ENCODE results near the gene PDK1.

Gene PDK1

DNA sequence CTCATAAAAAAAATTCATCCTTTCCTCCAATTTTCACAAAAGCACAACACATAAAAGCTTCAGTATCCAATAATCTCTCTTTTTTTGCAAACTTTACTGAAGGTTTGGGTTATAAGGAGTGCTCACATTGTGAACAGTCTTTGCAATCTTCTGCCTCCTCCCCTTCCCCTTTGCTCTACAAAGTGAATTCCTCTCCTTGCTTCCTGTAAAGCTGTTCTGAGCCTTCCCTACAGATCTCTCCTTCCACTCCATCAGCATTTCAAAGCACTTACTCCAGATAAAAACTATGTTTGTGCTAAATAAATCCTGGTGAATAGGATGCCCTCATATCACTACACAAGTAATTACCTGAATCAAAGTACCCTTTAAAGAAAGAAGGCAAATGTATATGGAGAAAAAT is 4.6 kb upstream of the PDK1 start:
- H3K9ac ChIP-seq (ENCODE audit: low read length): no peak overlapping the region
- no peaks in the 10 kb centered on the region for H3K79me2 ChIP-seq (ENCODE audit: insufficient read depth, low read length)
- no peak overlapping the region for H2AFZ ChIP-seq (ENCODE audit: low read depth, low read length, severe bottlenecking)
- no peak overlapping the region for H3K27ac ChIP-seq (ENCODE audit: low read depth, low read length)
- no peak for TF ChIP-seq EZH2phosphoT487 (conservative IDR thresholded peaks at IDR 0.05; ENCODE audit: low read length)
- TF ChIP-seq, protein P1, sequence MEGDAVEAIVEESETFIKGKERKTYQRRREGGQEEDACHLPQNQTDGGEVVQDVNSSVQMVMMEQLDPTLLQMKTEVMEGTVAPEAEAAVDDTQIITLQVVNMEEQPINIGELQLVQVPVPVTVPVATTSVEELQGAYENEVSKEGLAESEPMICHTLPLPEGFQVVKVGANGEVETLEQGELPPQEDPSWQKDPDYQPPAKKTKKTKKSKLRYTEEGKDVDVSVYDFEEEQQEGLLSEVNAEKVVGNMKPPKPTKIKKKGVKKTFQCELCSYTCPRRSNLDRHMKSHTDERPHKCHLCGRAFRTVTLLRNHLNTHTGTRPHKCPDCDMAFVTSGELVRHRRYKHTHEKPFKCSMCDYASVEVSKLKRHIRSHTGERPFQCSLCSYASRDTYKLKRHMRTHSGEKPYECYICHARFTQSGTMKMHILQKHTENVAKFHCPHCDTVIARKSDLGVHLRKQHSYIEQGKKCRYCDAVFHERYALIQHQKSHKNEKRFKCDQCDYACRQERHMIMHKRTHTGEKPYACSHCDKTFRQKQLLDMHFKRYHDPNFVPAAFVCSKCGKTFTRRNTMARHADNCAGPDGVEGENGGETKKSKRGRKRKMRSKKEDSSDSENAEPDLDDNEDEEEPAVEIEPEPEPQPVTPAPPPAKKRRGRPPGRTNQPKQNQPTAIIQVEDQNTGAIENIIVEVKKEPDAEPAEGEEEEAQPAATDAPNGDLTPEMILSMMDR (IDR thresholded peaks at IDR 0.05; ENCODE audit: insufficient read depth, low read length, poor library complexity, severe bottlenecking): no peak
- H4K20me1 ChIP-seq (ENCODE audit: low read depth, low read length): no peaks in the 10 kb centered on the region
- H3K27me3 ChIP-seq (ENCODE audit: low read length): no peaks in the 10 kb centered on the region
- H3K4me3 ChIP-seq (ENCODE audit: insufficient read depth, low read length, poor library complexity, severe bottlenecking): no peak overlapping the region
- no peaks in the 10 kb centered on the region for H3K9me2 ChIP-seq (replicated peaks; ENCODE audit: insufficient read depth, low read length)
- no peaks in the 10 kb centered on the region for H3F3A ChIP-seq (ENCODE audit: insufficient read depth)
- H3K9me3 ChIP-seq (ENCODE audit: insufficient read depth, low read length): peaks cover 14% of the 10 kb centered on the region
- H3K4me2 ChIP-seq (ENCODE audit: low read depth, low read length, poor library complexity, severe bottlenecking): no peak overlapping the region
- peaks cover 8% of the 10 kb centered on the region; the same call in 1 of the 2 replicates for H3K36me3 ChIP-seq (ENCODE audit: low read length)

DNA sequence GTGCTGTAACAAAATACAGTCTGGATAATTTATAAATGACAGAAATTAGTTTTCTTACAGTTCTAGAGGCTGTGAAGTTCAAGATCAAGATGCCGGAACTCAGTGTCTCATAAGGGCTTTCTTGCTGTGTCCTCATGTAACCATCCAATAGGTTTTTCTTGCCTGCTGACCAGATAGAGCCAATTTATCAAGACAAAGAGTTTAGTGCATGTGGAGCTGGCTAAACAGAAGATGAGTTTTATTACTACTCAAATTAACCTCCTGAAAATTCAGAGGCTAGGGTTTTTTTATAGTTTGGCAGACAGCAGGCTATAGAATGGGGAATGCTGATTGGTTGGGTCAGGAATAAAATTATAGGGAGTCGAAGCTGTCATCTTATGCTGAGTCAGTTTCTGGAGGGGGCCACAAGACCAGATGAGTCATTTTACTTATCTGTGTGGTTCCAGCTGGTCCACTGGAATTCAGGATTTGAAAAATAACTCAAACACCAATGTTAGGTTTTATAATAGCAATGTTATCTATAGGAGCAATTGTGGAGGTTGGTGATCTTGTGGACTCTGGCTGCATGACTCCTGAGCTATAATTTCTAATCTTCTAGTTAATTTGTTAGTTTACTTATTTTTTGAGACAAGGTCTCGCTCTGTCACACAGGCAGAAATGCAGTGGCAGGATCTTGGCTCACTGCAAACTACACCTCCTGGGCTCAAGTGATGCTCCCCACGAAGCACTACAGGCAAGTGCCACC is 3.2 kb upstream of the PDK1 start:
- peaks cover 4% of the 10 kb centered on the region for H3K9me3 ChIP-seq (ENCODE audit: insufficient read depth, low read length)
- H3F3A ChIP-seq (ENCODE audit: insufficient read depth): 0 out of 2 replicates have a peak, but pooled peaks cover 3% of the 10 kb centered on the region
- H3K4me2 ChIP-seq (ENCODE audit: low read depth, low read length, poor library complexity, severe bottlenecking): no peak overlapping the region
- 0 out of 2 replicates have a peak, but pooled peaks cover 4% of the 10 kb centered on the region for H3K36me3 ChIP-seq (ENCODE audit: low read length)
- H4K20me1 ChIP-seq (ENCODE audit: low read depth, low read length): no peaks in the 10 kb centered on the region
- no peak overlapping the region for H3K4me3 ChIP-seq (ENCODE audit: insufficient read depth, low read length, poor library complexity, severe bottlenecking)
- H3K9me2 ChIP-seq (replicated peaks; ENCODE audit: insufficient read depth, low read length): no peaks in the 10 kb centered on the region
- H3K9ac ChIP-seq (ENCODE audit: low read length): no peak overlapping the region
- no peak for TF ChIP-seq EZH2phosphoT487 (conservative IDR thresholded peaks at IDR 0.05; ENCODE audit: low read length)
- TF ChIP-seq, protein P1 (IDR thresholded peaks at IDR 0.05; ENCODE audit: insufficient read depth, low read length, poor library complexity, severe bottlenecking): no peak
- peaks cover 14% of the 10 kb centered on the region for H3K79me2 ChIP-seq (ENCODE audit: insufficient read depth, low read length)
- H3K27me3 ChIP-seq (ENCODE audit: low read length): no peaks in the 10 kb centered on the region
- no peak overlapping the region for H2AFZ ChIP-seq (ENCODE audit: low read depth, low read length, severe bottlenecking)
- H3K27ac ChIP-seq (ENCODE audit: low read depth, low read length): no peak overlapping the region

DNA sequence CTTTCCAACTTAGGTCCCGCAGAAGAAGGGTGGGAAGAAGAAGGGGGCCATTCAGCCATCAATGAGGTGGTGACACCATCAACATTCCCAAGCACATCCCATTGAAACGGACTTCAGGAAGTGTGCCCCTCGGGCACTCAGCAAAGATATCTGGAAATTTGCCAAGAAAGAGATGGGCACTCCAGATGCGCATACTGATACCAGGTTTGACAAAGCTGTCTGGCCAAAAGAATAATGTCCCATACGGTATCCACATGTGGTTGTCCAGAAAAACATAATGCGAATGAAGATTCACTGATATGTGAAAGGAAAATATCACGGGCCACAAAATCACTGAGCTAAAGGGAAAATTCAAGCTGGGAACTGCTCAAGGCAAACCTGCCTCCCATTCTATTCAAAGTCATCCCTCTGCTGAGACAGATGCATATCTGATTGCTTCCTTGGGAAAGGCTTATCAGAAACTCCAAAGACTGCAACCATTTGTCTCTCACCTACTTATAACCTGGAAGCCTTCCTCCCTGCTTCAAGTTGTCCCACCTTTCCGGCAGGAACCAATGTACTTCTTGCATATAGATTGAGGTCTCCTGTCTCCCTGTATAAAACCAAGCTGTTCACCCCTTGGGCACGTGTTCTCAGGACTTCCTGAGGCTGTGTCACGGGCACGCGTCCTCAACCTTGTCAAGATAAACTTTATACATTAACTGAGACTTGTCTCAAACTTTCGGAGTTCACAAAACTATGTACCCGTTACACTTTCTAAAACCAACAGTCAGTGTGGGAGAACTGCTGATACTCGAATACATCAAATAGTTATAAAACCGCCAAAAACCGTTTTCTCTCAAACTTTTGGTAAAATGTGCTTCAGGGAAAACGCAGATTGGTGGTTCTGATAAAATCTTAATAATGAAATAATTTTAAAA is 1.3 kb upstream of the PDK1 start:
- H3K27me3 ChIP-seq (ENCODE audit: low read length): no peaks in the 10 kb centered on the region
- peak overlapping the region; percentile 93 for H3K9ac ChIP-seq (ENCODE audit: low read length)
- no peak overlapping the region for H3K27ac ChIP-seq (ENCODE audit: low read depth, low read length)
- no peaks in the 10 kb centered on the region for H3K9me3 ChIP-seq (ENCODE audit: insufficient read depth, low read length)
- H3K36me3 ChIP-seq (ENCODE audit: low read length): no peaks in the 10 kb centered on the region
- H3K9me2 ChIP-seq (replicated peaks; ENCODE audit: insufficient read depth, low read length): no peaks in the 10 kb centered on the region
- peak overlapping the region; percentile 95 for H2AFZ ChIP-seq (ENCODE audit: low read depth, low read length, severe bottlenecking)
- H3K4me3 ChIP-seq (ENCODE audit: insufficient read depth, low read length, poor library complexity, severe bottlenecking): peak overlapping the region; percentile 81
- 0 out of 2 replicates have a peak, but pooled peaks cover 3% of the 10 kb centered on the region for H3F3A ChIP-seq (ENCODE audit: insufficient read depth)
- no peak for TF ChIP-seq EZH2phosphoT487 (conservative IDR thresholded peaks at IDR 0.05; ENCODE audit: low read length)
- TF ChIP-seq, protein P1 (IDR thresholded peaks at IDR 0.05; ENCODE audit: insufficient read depth, low read length, poor library complexity, severe bottlenecking): no peak
- peaks cover 24% of the 10 kb centered on the region for H3K79me2 ChIP-seq (ENCODE audit: insufficient read depth, low read length)
- no peaks in the 10 kb centered on the region for H4K20me1 ChIP-seq (ENCODE audit: low read depth, low read length)
- H3K4me2 ChIP-seq (ENCODE audit: low read depth, low read length, poor library complexity, severe bottlenecking): peak overlapping the region; percentile 87

Data from SU-DHL-6 (cell line).